HEK293 (cell line): Measurements from ENCODE around the gene VWC2L.

Experiments used
- HOXA7 ChIP-seq: sonication (generic); formaldehyde crosslinking; IDR thresholded peaks from 2 replicates; pipeline ENCODE4 v1.8.1; 2022; ENCODE audit warnings: missing genetic modification reagents, borderline replicate concordance
- KLF10 ChIP-seq: fragments of 450-650 bp; IDR thresholded peaks from 2 replicates; pipeline ENCODE4 v1.5.1; 2018; ENCODE audit warnings: missing biosample characterization, mild to moderate bottlenecking, missing genetic modification characterization
- ZBTB21 ChIP-seq: fragments of 450-650 bp; formaldehyde crosslinking; IDR thresholded peaks from 2 replicates; pipeline ENCODE4 v1.5.1; 2017; ENCODE audit warnings: missing biosample characterization, missing genetic modification characterization
- ZBTB7A ChIP-seq: fragments of 450-650 bp; formaldehyde crosslinking; IDR thresholded peaks from 2 replicates; pipeline ENCODE4 v1.5.1; 2016; ENCODE audit warnings: low read depth, missing biosample characterization, missing genetic modification characterization
- ZNF324 ChIP-seq: fragments of 450-650 bp; formaldehyde crosslinking; IDR thresholded peaks from 2 replicates; pipeline ENCODE4 v1.5.1; 2016; ENCODE audit warnings: missing biosample characterization, missing genetic modification characterization
- ZNF555 ChIP-seq: fragments of 450-650 bp; formaldehyde crosslinking; conservative IDR thresholded peaks from 2 replicates; pipeline ENCODE4 v1.5.1; 2017; ENCODE audit warnings: missing biosample characterization, mild to moderate bottlenecking, missing genetic modification characterization, inconsistent platforms
- ZNF660 ChIP-seq: fragments of 450-650 bp; IDR thresholded peaks from 2 replicates; pipeline ENCODE4 v1.5.1; 2018; ENCODE audit warnings: missing biosample characterization, mild to moderate bottlenecking, missing genetic modification characterization
- TF ChIP-seq, protein P1 (sequence below): fragments of 450-650 bp; formaldehyde crosslinking; IDR thresholded peaks from 2 replicates; pipeline ENCODE4 v1.5.1; 2016; ENCODE audit warnings: missing biosample characterization, missing genetic modification characterization
- TF ChIP-seq, protein P2 (sequence below): fragments of 450-650 bp; formaldehyde crosslinking; IDR thresholded peaks from 2 replicates; pipeline ENCODE4 v1.5.1; 2016; ENCODE audit warnings: missing biosample characterization, missing genetic modification characterization
- TF ChIP-seq, protein P3 (sequence below): fragments of 450-650 bp; formaldehyde crosslinking; IDR thresholded peaks from 2 replicates; pipeline ENCODE4 v1.5.1; 2016; ENCODE audit warnings: missing biosample characterization, missing genetic modification characterization, low read depth
- TF ChIP-seq, protein P4 (sequence below): fragments of 450-650 bp; formaldehyde crosslinking; IDR thresholded peaks from 2 replicates; pipeline ENCODE4 v1.5.1; 2017; ENCODE audit warnings: missing biosample characterization, missing genetic modification characterization

GRCh38 chr2:214504599-214505376 is 93.9 kb downstream of the VWC2L start:
- TF ChIP-seq, protein P1, sequence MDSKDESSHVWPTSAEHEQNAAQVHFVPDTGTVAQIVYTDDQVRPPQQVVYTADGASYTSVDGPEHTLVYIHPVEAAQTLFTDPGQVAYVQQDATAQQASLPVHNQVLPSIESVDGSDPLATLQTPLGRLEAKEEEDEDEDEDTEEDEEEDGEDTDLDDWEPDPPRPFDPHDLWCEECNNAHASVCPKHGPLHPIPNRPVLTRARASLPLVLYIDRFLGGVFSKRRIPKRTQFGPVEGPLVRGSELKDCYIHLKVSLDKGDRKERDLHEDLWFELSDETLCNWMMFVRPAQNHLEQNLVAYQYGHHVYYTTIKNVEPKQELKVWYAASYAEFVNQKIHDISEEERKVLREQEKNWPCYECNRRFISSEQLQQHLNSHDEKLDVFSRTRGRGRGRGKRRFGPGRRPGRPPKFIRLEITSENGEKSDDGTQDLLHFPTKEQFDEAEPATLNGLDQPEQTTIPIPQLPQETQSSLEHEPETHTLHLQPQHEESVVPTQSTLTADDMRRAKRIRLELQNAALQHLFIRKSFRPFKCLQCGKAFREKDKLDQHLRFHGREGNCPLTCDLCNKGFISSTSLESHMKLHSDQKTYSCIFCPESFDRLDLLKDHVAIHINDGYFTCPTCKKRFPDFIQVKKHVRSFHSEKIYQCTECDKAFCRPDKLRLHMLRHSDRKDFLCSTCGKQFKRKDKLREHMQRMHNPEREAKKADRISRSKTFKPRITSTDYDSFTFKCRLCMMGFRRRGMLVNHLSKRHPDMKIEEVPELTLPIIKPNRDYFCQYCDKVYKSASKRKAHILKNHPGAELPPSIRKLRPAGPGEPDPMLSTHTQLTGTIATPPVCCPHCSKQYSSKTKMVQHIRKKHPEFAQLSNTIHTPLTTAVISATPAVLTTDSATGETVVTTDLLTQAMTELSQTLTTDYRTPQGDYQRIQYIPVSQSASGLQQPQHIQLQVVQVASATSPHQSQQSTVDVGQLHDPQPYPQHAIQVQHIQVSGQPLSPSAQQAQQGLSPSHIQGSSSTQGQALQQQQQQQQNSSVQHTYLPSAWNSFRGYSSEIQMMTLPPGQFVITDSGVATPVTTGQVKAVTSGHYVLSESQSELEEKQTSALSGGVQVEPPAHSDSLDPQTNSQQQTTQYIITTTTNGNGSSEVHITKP (tag by site-specific recombination) = no peak
- TF ChIP-seq KLF10 (tag by site-specific recombination) = no peak
- TF ChIP-seq ZNF324 (tag by site-specific recombination) = no peak
- no peak for TF ChIP-seq ZBTB21 (tag by site-specific recombination)
- TF ChIP-seq, protein P2, sequence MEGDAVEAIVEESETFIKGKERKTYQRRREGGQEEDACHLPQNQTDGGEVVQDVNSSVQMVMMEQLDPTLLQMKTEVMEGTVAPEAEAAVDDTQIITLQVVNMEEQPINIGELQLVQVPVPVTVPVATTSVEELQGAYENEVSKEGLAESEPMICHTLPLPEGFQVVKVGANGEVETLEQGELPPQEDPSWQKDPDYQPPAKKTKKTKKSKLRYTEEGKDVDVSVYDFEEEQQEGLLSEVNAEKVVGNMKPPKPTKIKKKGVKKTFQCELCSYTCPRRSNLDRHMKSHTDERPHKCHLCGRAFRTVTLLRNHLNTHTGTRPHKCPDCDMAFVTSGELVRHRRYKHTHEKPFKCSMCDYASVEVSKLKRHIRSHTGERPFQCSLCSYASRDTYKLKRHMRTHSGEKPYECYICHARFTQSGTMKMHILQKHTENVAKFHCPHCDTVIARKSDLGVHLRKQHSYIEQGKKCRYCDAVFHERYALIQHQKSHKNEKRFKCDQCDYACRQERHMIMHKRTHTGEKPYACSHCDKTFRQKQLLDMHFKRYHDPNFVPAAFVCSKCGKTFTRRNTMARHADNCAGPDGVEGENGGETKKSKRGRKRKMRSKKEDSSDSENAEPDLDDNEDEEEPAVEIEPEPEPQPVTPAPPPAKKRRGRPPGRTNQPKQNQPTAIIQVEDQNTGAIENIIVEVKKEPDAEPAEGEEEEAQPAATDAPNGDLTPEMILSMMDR (tag by site-specific recombination) = no peak
- TF ChIP-seq, protein P3, sequence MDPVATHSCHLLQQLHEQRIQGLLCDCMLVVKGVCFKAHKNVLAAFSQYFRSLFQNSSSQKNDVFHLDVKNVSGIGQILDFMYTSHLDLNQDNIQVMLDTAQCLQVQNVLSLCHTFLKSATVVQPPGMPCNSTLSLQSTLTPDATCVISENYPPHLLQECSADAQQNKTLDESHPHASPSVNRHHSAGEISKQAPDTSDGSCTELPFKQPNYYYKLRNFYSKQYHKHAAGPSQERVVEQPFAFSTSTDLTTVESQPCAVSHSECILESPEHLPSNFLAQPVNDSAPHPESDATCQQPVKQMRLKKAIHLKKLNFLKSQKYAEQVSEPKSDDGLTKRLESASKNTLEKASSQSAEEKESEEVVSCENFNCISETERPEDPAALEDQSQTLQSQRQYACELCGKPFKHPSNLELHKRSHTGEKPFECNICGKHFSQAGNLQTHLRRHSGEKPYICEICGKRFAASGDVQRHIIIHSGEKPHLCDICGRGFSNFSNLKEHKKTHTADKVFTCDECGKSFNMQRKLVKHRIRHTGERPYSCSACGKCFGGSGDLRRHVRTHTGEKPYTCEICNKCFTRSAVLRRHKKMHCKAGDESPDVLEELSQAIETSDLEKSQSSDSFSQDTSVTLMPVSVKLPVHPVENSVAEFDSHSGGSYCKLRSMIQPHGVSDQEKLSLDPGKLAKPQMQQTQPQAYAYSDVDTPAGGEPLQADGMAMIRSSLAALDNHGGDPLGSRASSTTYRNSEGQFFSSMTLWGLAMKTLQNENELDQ (tag by site-specific recombination) = no peak
- no peak for TF ChIP-seq ZBTB7A
- TF ChIP-seq, protein P4, sequence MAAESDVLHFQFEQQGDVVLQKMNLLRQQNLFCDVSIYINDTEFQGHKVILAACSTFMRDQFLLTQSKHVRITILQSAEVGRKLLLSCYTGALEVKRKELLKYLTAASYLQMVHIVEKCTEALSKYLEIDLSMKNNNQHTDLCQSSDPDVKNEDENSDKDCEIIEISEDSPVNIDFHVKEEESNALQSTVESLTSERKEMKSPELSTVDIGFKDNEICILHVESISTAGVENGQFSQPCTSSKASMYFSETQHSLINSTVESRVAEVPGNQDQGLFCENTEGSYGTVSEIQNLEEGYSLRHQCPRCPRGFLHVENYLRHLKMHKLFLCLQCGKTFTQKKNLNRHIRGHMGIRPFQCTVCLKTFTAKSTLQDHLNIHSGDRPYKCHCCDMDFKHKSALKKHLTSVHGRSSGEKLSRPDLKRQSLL (tag by site-specific recombination) = no peak
- TF ChIP-seq HOXA7 (CRISPR knock-in tag) = no peak
- no peak for TF ChIP-seq ZNF660 (tag by site-specific recombination)
- no peak for TF ChIP-seq ZNF555
